HG02884 (cell line): ENCODE measurements around the gene FNDC3A.

Experiments used
- ATAC-seq: cut with Tn5 transposase; IDR thresholded peaks from one replicate; pipeline ENCODE4 v1.9.1; 2021; ENCODE audit warnings: mild to moderate bottlenecking, moderate library complexity; ENCODE audit not compliant: unreplicated experiment

FNDC3A gene, protein sequence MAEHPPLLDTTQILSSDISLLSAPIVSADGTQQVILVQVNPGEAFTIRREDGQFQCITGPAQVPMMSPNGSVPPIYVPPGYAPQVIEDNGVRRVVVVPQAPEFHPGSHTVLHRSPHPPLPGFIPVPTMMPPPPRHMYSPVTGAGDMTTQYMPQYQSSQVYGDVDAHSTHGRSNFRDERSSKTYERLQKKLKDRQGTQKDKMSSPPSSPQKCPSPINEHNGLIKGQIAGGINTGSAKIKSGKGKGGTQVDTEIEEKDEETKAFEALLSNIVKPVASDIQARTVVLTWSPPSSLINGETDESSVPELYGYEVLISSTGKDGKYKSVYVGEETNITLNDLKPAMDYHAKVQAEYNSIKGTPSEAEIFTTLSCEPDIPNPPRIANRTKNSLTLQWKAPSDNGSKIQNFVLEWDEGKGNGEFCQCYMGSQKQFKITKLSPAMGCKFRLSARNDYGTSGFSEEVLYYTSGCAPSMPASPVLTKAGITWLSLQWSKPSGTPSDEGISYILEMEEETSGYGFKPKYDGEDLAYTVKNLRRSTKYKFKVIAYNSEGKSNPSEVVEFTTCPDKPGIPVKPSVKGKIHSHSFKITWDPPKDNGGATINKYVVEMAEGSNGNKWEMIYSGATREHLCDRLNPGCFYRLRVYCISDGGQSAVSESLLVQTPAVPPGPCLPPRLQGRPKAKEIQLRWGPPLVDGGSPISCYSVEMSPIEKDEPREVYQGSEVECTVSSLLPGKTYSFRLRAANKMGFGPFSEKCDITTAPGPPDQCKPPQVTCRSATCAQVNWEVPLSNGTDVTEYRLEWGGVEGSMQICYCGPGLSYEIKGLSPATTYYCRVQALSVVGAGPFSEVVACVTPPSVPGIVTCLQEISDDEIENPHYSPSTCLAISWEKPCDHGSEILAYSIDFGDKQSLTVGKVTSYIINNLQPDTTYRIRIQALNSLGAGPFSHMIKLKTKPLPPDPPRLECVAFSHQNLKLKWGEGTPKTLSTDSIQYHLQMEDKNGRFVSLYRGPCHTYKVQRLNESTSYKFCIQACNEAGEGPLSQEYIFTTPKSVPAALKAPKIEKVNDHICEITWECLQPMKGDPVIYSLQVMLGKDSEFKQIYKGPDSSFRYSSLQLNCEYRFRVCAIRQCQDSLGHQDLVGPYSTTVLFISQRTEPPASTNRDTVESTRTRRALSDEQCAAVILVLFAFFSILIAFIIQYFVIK

DNA sequence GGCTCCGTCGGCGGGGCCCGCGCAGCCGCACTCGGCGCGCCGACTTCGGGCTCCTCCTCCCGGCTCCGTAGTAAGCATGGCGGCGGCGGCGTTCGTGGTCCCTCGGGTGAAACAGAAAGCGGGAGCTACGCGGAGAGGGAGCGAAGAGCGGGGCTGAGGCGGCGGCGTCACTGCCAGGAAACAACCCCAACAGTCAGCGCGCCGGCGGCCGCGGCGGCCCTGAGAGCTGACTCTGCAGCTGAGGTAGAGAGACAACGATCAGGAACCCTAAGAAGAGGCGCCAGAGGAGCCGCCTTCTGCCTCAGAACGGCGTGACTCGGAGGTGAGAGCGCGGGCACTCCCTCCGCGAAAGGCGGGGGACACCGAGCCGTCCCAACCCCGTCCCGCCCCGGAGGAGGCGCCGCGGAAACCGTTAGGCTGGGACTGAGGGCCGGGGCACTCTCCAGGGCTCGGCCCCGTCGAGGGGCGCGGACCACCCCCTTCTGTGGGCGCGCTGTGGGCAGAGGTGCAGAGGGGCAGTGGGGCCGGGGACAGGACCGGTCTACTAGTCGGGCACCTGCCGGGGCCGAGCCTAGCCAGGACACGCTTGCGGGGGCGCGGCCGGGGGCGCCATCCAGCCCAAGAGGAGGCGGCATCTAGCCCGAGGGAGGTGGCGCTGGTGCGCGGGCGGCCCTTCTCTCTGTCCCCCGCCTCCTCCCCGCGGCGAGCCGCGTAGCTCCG, at the start of gene FNDC3A:
FNDC3A (plus strand) TSS at position 57 of the 720 bp plus-strand sequence. CDS start 30,279 bp downstream, outside the sequence.
- peak; percentile 45 for ATAC-seq

DNA sequence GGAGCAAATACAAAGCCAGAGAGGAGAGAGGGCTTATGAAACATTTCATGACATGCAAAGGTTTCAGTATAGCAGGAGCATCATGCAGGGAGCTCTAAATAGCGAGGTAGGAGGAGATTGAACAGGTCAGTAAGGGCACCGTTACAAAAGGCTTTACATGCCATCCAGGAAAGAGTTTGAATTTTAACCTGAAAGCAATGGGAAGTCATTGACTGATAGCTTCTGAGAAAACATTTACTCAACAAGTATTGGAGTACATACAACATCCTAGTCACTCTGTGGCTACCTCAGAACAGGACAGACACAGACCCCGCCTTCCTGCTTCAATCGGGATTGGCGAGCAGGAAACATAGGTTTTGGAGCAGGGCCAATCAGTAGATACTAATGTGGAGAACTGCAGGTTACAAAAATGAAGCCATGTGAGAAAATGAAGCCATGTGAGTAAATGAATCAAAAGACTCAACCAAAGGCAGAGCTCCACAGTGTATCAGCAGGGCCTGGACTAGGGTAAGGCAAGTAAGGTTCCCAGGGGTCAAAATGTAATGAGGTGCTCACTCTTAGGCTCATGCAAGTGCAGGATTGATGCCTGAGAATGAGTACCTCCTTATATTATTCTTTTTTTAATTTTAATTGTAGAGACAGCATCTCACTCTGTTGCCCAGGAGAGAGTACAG, 46.8 kb upstream of the FNDC3A start:
- no peak for ATAC-seq

DNA sequence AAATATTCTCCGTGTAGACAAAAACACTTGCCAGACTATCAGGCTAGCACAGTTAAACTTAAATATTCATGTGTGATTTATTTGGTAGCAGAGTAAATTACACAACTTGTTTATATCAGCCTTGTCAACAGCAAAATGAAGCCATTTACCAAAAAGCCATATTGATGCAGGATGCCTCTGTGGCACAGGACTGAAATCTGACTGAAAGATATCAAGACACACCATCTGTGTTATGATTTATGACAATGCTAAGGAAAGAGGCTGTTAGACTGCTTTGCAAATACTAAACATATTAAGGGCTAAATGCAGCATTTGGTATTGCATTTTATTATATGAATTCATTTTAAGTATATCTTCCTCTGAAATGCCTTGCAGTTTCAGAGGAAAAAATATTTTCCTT, 44.8 kb upstream of the FNDC3A start:
- ATAC-seq = no peak

DNA sequence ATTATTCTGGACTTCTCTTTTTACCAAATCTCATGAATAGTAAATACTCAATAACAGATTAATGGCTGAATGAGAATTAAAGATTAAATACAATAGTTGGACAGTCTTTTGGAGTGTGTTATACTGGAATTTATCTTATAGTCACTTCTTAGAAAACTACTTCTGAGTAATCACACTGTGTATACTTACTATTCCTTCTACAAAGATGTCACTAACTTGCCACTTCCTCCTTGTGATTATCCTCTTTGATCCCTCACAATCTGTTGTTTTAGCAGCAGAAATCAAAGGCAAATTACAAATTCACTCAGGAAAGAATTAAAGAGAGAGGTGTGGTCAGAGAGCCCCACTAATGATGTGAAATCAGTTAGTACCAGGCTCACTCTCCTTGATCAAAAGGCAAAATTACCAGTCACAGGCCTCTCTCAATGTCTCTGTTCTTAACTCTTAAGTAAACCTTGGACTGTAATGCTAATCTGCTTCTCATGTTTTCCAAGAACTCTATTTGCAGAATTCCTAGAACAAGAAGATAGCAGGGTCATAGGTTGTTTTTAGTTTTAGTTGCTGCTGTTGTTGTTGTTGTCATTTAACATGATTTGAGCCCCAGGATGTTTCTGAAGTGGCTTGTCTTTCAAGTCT, 37.3 kb upstream of the FNDC3A start:
- no peak for ATAC-seq

DNA sequence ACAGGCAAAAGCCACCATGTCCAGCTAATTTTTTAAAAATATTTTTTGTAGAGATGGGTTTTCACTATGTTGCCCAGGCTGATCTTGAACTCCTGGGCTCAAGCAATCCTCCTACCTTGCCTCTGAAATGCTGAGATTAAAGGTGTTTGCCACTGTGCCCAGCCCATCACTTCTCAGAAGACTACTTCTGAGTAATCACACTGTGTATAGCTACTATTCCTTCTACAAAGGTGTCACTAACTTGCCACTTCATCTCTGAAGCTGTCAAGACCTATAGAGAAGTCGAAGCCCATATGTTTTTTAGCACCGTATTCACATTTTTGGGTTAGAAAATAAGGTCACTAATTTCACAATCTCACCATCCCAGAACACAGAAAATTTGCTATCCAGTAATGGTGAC, 36.0 kb upstream of the FNDC3A start:
- no peak for ATAC-seq

DNA sequence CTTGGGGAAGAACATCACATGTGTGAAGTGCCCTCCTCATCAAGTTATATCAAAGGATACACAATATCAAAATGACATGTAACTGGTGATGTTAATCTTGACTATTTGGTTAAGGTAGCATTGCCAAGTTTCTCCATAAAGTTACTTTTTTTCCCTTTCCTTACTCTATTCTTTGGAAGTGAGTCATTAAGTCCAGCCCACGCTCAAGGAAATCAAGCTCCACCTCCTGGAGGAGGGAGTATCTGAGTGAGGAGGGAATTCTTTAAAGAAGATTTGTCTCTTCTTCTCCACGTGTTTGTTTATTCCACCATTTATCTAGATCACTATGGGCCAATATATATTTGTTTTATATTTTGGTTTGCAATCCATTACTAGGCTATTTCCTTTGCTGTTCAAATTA, 33.6 kb upstream of the FNDC3A start:
- ATAC-seq = no peak

DNA sequence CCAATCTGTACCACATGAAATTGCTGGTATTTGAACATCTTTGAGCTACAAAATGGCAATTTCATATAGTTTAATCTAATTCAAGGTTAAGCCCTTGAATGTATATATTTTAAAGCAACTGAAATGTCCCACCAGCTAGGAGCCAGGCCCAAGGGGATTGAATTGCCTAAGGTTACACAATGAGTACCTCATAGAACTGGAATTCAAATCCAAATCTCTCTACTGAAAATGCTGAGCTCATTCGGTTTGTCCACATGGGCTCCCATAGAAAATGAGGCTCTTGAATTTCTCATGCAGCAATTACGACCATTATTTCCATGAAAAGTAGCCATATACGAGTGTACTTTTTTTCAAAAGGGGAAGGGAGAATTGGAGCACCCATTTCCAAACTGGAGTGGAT, 31.5 kb upstream of the FNDC3A start:
- ATAC-seq = no peak

DNA sequence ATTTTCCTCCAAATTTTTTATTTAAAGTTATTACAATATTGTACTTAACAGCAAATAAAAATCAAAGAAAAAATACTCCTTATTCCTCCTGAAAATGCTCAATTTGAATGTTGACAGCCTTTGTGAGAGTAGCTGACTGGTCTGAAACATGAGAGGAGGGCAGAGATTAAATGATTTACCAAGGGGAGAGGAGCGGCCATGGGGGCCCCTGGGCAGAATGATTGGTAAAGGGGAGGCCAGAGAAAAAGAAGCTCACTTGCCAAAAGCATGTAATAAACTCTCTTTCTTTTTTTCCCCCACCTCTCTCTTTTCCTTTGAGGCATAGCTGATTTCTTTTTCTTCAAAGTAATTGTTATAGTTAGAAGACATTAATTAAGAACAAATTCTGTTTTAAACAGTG, 30.1 kb upstream of the FNDC3A start:
- no peak for ATAC-seq

DNA sequence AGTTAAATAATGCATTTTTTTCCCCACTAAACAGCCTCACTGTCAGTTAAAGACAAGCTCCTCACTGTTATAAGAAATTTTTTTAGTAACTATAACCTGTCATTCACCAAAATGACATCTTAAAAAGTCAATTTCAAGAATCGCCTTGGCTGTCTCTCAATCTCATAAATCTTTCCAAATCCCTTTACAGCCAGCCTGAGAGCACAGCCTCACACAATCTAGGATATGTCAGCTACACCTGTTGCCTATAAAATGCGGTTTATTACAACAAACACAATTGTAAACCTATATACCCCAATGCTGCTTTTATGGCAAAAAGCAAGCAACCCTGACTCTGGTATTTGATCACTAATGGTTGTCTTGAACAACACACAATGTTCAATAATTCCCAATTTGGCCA, 29.5 kb upstream of the FNDC3A start:
- ATAC-seq = no peak

DNA sequence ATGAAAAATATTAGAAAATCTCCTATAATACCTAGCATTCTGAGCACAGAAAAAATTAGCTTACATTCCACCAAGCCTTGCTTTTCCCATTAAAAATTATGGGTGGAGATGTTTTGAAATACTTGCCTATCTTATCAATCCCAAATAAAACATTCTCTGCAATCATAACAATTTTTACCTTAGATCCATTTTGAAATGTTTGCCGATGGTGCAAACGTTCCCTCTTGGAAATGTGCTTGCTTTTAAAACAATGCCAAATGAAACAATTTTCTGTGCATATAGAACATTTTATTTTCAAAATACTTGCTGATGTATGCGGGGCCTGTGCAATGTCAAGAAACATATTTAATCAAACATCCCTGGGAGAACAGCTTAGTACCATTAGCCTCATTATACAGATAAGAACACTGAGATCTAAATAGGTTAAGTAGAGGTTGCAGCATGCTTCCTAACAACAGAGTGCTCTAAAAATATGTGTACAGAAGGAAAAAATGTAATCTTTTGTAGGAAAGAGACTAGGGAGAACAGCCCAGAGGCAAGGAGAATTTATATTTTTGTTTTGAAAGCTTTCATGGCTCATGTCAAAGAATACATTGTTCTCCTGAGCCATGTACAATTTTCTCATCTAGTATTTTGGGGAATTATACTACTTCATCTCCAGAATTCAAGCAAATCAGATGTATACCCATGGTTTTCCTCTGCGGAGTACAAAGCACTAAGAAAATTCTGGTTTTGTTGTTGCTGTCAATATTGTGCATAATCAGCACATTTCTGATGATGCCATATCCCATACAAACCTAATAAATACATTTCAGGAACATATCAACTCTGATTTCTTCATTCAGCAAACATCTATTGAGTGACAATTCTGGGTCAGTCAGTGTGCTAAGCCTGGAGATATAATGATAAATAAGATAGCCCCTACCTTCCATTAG, 25.9 kb upstream of the FNDC3A start:
- no peak for ATAC-seq

DNA sequence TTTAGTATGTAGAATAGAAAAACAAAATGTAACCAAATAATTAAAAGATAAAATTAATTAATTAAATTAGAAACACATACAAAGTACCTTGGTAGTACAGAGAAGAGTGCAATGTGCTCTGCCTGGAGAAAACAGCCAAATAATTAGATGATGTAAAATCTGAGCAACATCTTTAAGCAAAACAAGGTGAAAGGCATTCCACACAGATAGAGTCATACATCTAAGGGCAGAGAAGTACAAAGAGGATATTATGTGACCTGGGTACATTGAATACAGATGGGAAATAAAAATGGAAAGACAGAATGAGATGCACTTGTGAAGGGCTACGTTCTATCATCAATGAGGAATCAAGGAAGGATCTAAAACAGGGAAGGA, 25.2 kb upstream of the FNDC3A start:
- ATAC-seq = no peak

DNA sequence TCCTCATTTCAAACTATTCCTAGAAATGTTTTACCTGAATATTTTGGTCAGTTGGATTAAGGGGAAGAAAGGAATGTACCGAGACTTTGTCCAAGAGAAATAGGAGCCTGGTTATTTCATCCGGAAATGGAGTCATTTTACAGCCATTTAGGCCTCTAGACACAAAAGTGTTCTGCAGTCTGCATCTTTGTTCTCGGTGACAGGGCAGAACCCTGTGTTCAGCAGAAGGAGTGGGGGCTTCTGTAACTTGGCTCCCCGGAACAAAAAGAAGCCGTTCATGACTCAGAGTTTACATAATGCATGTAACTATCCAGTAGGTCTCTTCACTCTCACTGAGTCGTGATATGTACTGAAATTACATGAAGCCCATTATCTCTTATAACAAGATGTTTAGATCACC, 21.6 kb upstream of the FNDC3A start:
- ATAC-seq = no peak

DNA sequence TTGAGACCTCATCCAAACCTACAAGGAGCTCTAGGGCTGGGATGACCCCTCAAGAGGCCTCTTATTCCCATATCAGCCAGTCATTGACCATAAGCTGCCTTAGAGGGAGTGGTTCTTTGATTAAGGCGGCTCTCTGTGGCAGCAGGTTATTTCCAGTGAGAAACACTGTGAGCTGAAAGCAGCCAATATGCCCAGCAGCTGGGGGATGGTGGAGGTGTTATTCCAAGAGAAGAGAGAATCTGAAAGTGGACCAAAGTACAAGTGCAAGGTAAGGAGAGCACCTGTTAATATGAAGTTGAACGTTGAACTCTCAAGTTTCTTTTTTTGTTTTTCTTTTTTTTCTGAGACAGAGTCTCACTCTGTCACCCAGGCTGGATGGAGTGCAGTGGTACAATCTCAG, 20.2 kb upstream of the FNDC3A start:
- ATAC-seq = no peak

DNA sequence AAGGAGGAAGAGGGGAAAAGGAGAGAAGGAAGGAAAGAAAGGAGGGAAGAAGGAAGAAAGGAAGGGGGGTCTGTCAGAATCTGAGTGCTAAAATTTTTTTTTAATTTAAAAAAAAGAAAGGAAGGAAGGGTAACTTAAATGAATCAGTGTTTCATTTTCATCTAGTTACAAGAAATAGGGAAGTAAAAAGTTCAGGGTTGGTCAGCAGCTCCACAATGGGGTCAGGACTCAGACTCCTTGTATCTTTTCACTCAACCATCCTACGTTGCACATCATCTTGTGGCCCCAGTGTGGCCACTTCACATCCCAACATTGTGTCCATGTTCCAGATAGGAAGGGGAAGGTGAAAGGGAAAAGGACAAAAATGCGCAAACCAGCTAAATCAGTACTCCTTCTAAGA, 14.3 kb upstream of the FNDC3A start:
- no peak for ATAC-seq

DNA sequence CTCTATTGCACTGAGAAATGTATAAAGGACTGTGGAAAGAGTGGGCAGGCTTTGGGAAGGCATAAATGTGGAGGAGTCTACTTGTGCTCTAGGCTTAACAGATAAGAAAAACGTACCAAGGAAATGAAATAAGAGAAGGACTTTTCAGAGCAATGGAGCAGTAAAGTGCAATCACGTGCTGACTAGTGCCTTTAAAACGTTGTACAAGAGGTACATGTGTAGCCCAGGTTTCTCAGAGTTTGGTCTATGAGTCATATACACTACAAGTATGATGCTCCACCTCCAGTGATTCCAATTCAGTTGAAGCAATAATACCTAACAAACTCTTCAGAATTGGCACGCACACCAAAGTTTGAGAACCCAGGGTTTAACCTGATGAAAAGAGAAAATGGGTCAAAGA, 13.4 kb upstream of the FNDC3A start:
- ATAC-seq = no peak

DNA sequence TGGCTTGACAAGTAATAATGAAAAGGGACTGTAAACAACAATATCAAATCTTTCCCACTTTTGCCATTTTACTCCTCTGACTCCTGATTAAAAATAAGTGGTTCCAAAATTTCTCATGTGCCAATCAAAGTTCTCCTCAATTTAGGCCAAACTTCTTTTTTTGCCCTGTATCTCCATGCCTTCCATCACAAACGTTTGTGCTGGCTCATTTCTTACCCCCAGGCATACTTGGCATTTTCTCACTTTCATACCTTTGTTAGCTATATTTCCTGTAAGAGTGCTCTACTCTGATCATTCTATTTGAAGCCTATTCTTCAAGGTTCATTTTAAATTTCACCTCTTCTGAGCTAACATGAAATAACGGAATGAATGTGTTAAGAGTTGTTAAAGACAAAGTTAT, 10.0 kb upstream of the FNDC3A start:
- ATAC-seq = no peak

DNA sequence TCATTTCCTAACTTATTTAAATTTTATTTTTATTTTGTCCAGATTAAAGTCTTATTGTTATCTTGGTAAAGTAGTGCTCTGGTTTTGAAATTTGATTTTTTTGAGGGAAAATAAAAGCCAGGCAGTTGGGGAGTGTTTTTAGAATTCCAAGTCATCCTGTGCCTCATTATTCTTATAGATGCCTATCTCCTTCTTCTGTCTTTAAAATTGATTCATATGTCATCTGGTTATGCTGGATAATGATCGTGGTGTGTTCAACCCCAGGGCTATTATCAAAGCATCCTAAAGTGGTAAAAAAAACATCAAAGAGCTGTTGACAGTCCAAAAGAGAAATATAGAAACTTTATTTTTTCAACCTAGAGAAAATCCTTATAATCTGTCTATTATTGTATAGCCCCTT, 6.0 kb upstream of the FNDC3A start:
- ATAC-seq = no peak

DNA sequence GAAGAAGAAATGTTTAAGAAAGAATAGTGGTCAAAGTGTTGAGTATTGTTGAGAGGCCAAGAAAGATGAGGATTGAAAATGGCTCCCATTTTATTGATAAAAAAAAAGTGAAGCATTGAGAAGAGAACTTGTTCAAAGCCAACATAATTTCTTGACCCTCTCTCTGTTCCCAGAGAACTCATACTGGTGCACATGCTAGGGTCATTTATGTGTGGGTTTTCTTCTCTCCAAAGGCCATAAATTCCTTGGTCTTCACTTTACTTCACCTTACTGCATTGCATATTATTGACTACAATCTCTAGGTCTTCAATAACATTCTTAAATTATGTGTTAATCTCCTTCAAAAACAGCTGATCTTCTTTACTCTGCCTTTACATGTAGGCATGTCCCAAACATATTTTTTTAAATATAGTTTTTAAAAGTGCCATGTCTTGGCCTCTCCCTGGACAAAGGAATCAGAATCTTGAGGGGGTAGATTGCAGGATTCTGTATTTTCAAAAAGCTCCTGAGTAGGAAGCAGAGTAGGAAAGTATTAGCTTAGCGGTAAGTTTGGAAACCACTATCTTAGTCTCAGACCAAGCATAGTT, 1.8 kb upstream of the FNDC3A start:
- ATAC-seq = no peak
